Pancreas (tissue), 10 donors: Measurements from ENCODE around the gene GNG13. TPM values are rescaled to one million over a fixed set of nuclear protein-coding genes. Genes with fewer than 3 reads are reported as not detected.

Source experiments
- ATAC-seq, 4 donors: fragments of 200-7000 bp; cut with Tn5 transposase; one replicate each; pipeline versions ENCODE4 v1.8.0 to v1.9.1; 2020; ENCODE audit warnings: mild to moderate bottlenecking in 4 of 4, moderate library complexity in 4 of 4
- DNase-seq, 6 donors: peaks; one replicate each; pipeline ENCODE4 v3.0.0-alpha.2; 2020
- FAIRE-seq: peaks from 2 replicates; lab custom pipeline; 2012; peaks lifted over from hg19 to GRCh38; lab: Jason Lieb, UNC
- H3K27ac ChIP-seq, 4 donors: fragments of 200-600 bp; sonication (generic); 1 replicate in 3 of 4; 2 replicates in 1 of 4; pipeline versions ENCODE4 v1.5.0 to v1.8.0; 2020
- H3K27me3 ChIP-seq, 4 donors: fragments of 200-600 bp; one replicate each; pipeline ENCODE4 v1.8.0; 2021
- H3K36me3 ChIP-seq, 3 donors: fragments of 200-600 bp; sonication (generic) in 1 of 3; one replicate each; pipeline versions ENCODE4 v1.5.0 to v1.8.0; 2020 to 2021
- H3K4me1 ChIP-seq, 3 donors: fragments of 200-600 bp; one replicate each; pipeline ENCODE4 v1.8.0; 2021
- H3K4me3 ChIP-seq, 4 donors: fragments of 200-600 bp; sonication (generic) in 2 of 4; one replicate each; pipeline versions ENCODE4 v1.5.0 to v1.8.0; 2020 to 2021
- H3K9me3 ChIP-seq, 4 donors: fragments of 200-600 bp; one replicate each; pipeline ENCODE4 v1.8.0; 2021
- CTCF ChIP-seq, 4 donors: fragments of 200-600 bp; sonication (generic) in 3 of 4; IDR thresholded peaks; one replicate each; pipeline versions ENCODE4 v1.5.0 to v1.8.0; 2021; ENCODE audit warnings: antibody characterized with exemption in 4 of 4
- WGBS, 2 donors: extraction: QIAGEN DNeasy Blood & Tissue Kit; methylation state at CpG; one replicate each; pipeline ENCODE4 v1.1.7; 2013; 5-methylcytosine and 5-hydroxymethylcytosine counted together
- intact Hi-C, 3 donors: fragments of 100-400 bp; cut with DNase I; formaldehyde crosslinking; loops; one replicate each; pipeline versions ENCODE4 v1.11.1 to v1.14.2; 2022
- polyA plus RNA-seq, 2 donors: library from polyadenylated mRNA; stranded (reverse); fragments of 200-250 nt; gene quantifications; one replicate each; pipeline ENCODE4 v1.2.3, GENCODE V29; 2013
- total RNA-seq, 6 donors: library from RNA; stranded (reverse); fragmentation: NEBNext Ultra II Directional in 4 of 6; extraction: Animal tissue kit (Norgen Biotek cat#: 25700) in 4 of 6; gene quantifications; one replicate each; pipeline versions ENCODE4 v1.2.1 to v1.2.4, GENCODE V29; 2021 to 2023
- donor health status: healthy with polysubstance abuse.
- donor health status: DM: no; HTN: no; CAD: no; lungs with moderate emphysema.
- donor health status: DM: no; HTN: no; CAD: no.
- donor health status: control.
- donor health status: control.
- donor health status: Bipolar disorder and iron deficiency.
- donor health status: DM: yes; HTN: yes; CAD: no.
- donor health status: DM: no; HTN: no; CAD: no.
- donor health status: DM: no; HTN: no; CAD: no.
- donor health status: DM: yes; HTN: yes; CAD: no.

Gene GNG13
- total and polyA plus RNA-seq, 8 donors = not detected

GRCh38 chr16:815861-816260 lies 15.3 kb upstream of the GNG13 start:
- H3K27ac ChIP-seq = no peak overlapping the region
- ATAC-seq = no peak
- TF ChIP-seq CTCF (IDR thresholded peaks at IDR 0.05) = no peak
- H3K9me3 ChIP-seq = no peaks in the 10 kb centered on the region
- H3K4me1 ChIP-seq = no peaks in the 10 kb centered on the region
- no peak overlapping the region for H3K4me3 ChIP-seq
- no peak for FAIRE-seq
- H3K27me3 ChIP-seq = peaks cover 0 to 22% (median 2%) of the 10 kb centered on the region in 4 donors
- DNase-seq = peak in 1 of 6 donors; percentile 55
- intact Hi-C loops = loop anchor here in 2 of 3 donors (5.0 to 10.0 kb wide), 2 partner anchors 236 to 379 kb away; no protein-coding TSS in a partner anchor
- 73 to 84% methylated on average over 15 of the region's 15 CpGs for WGBS, 2 donors
- H3K36me3 ChIP-seq = no peaks in the 10 kb centered on the region

DNA sequence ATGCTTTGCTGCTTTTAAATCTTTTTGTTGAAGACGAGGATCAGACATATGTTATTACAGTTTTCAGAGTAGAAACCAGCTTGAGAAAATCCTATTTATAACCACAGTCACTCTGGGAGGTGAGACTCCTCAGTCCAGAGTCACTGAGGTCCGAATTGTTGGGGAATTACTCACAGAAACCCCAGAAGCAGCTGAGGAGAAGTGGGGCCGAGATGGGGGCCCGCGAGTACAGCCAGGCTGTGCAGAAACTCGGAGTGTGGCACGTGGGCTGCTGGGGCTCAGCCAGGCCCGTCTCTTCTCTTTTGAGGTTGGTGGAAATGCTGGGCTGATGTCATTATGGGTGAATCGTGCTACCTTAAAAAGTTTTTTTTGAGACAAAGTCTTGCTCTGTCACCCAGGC lies 14.4 kb upstream of the GNG13 start:
- no peaks in the 10 kb centered on the region for H3K36me3 ChIP-seq
- H3K27ac ChIP-seq = no peak overlapping the region
- DNase-seq = no peak
- FAIRE-seq = no peak
- peaks cover 0 to 22% (median 2%) of the 10 kb centered on the region in 4 donors for H3K27me3 ChIP-seq
- intact Hi-C loops = loop anchor here in 2 of 3 donors (5.0 to 10.0 kb wide), 2 partner anchors 237 to 380 kb away; no protein-coding TSS in a partner anchor
- no peak for ATAC-seq
- H3K4me3 ChIP-seq = no peak overlapping the region
- H3K4me1 ChIP-seq = no peaks in the 10 kb centered on the region
- 50 to 63% methylated on average over 9 of the region's 9 CpGs for WGBS, 2 donors
- TF ChIP-seq CTCF (IDR thresholded peaks at IDR 0.05) = no peak
- H3K9me3 ChIP-seq = no peaks in the 10 kb centered on the region

DNA sequence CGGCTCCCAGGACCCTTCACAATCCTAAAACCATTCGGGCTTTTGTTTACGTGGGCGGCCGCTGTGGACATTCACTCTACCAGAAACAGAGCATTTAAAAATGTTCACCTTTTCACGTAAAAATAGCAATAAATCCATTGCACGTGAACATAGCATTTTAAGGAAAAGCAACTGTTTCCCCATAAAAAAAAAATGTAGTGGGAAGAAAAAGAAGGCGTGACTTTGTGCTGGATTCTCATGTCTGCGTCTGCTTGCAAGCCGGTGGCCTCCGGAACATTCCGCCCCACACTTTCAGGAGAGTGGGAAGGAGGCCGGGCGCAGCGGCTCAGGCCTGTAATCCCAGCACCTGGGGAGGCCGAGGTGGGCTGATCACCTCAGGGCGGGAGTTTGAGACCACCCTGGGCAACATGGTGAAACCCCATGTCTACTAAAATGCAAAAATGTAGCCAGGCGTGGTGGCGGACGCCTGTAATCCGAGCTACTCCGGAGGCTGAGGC lies 13.4 kb upstream of the GNG13 start:
- FAIRE-seq = no peak
- ATAC-seq = no peak
- no peak for TF ChIP-seq CTCF (IDR thresholded peaks at IDR 0.05)
- no peak for DNase-seq
- intact Hi-C loops = loop anchor here in 1 of 3 donors (2.0 to 10.0 kb wide), 2 partner anchors 243 to 381 kb away; no protein-coding TSS in a partner anchor
- 54 to 58% methylated on average over 22 of the region's 22 CpGs for WGBS, 2 donors
- no peaks in the 10 kb centered on the region for H3K4me1 ChIP-seq
- no peak overlapping the region for H3K27ac ChIP-seq
- H3K27me3 ChIP-seq = peaks cover 0 to 22% (median 2%) of the 10 kb centered on the region in 4 donors
- no peak overlapping the region for H3K4me3 ChIP-seq
- H3K9me3 ChIP-seq = no peaks in the 10 kb centered on the region
- H3K36me3 ChIP-seq = no peaks in the 10 kb centered on the region

- Histone ChIP-seq H3K27me3 (peaks cover 0 to 22% (median 2%) of the 10 kb centered on the region in 4 donors), H3K9me3 (no peaks in the 10 kb centered on the region), H3K36me3 (no peaks in the 10 kb centered on the region), H3K4me3 (peak overlapping the region in 1 of 4 donors; percentile 15), H3K4me1 (peaks cover 0 to 2% (median 0%) of the 10 kb centered on the region in 3 donors), H3K27ac (no peak overlapping the region)
- peak in 3 of 4 donors; percentile 44 to 48 (median 45) for TF ChIP-seq CTCF (IDR thresholded peaks at IDR 0.05)
- FAIRE-seq (no peak), DNase-seq (peak in 2 of 6 donors; percentile 73 to 74), ATAC-seq (peak; percentile 46 to 88 (median 75))
- WGBS, 2 donors = 8 to 9% methylated on average over 61 to 67 of the region's 67 CpGs
- intact Hi-C loops = loop anchor here in 1 of 3 donors (2.0 to 10.0 kb wide), 2 partner anchors 243 to 381 kb away; no protein-coding TSS in a partner anchor
Observed at GRCh38 chr16:813204-813915, 12.8 kb upstream of the GNG13 start.
